ENCODE data around the gene SOD2.

GRCh38 chr6:159726918-159727716, 34.1 kb upstream of the SOD2 start, which contains the start of gene WTAP:
- TF ChIP-seq, protein P1, sequence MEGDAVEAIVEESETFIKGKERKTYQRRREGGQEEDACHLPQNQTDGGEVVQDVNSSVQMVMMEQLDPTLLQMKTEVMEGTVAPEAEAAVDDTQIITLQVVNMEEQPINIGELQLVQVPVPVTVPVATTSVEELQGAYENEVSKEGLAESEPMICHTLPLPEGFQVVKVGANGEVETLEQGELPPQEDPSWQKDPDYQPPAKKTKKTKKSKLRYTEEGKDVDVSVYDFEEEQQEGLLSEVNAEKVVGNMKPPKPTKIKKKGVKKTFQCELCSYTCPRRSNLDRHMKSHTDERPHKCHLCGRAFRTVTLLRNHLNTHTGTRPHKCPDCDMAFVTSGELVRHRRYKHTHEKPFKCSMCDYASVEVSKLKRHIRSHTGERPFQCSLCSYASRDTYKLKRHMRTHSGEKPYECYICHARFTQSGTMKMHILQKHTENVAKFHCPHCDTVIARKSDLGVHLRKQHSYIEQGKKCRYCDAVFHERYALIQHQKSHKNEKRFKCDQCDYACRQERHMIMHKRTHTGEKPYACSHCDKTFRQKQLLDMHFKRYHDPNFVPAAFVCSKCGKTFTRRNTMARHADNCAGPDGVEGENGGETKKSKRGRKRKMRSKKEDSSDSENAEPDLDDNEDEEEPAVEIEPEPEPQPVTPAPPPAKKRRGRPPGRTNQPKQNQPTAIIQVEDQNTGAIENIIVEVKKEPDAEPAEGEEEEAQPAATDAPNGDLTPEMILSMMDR (conservative IDR thresholded peaks at IDR 0.05; ENCODE audit: low read length) = no peak
- TF ChIP-seq EZH2phosphoT487 (IDR thresholded peaks at IDR 0.05; ENCODE audit: borderline replicate concordance, low read depth, low read length) = no peak

All from OCI-LY7 (cell line).